ENCODE data around the gene FAM53C. TPM values are rescaled to one million over a fixed set of nuclear protein-coding genes. Genes with fewer than 3 reads are reported as not detected.
A peak's percentile ranks its signal among the peaks of the same experiment; 100 is the strongest.

The FAM53C gene
- total and polyA plus RNA-seq, 10 of the 15 experiments (the other 5 are each of a cell fraction or from before 2014, with no cell fraction given), result 8.0 to 31.3 (median 24.0) TPM

DNA sequence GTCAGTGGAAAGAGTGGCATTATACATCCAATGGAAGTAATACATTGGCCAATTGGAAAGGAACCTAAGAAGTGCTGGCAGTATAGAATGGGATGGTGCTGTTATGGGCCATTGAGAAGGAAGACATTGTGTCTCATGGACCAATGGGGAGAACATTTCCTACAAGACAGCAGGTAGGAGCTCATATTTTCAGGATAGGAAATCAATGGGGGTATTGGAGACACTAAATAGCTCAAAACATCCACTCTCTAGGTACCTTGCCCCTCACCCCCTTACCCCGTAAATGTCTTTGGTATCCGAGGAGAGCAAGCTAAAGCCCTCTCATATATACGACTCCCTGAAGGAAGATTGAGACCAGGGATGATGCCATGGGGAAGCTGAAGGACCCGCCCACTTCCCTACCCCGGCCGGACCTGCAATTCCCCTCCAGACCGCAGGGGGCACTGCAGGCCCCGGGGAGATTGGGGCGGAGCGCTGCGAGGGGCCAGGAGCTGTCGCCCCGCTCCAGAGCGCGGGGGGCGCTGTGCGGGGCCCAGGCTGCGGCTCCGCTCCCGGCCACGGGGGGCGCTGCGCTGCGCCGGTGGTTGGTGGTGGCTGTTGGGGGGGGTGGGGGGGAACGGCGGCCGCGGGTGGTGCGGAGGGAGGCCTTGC is 14.1 kb downstream of the FAM53C start, which contains the start of gene KDM3B (continued):
- TF ChIP-seq CBX5 (IDR thresholded peaks at IDR 0.05; ENCODE audit: low read depth) (peak; percentile 72; the same call in 1 of the 2 replicates), NRF1 (conservative IDR thresholded peaks at IDR 0.05; ENCODE audit: low read depth, low read length) (no peak), ZNF274 (IDR thresholded peaks at IDR 0.05; ENCODE audit: insufficient read depth, insufficient read length) (no peak), POLR2AphosphoS5 (IDR thresholded peaks at IDR 0.05; ENCODE audit: low read length) (no peak; the same call in 1 of the 2 replicates), TBL1XR1 (IDR thresholded peaks at IDR 0.05; ENCODE audit: low read depth, low read length) (peak; percentile 52; the same call in 1 of the 2 replicates), SPI1 (IDR thresholded peaks at IDR 0.05; ENCODE audit: borderline replicate concordance, insufficient read depth, low read depth, low read length) (peak; percentile 69; the same call in 1 of the 2 replicates), MAX (IDR thresholded peaks at IDR 0.05; ENCODE audit: low read depth, low read length) (no peak; the same call in 1 of the 2 replicates), CREB1 (IDR thresholded peaks at IDR 0.05; ENCODE audit: low read depth) (no peak), SUPT20H (IDR thresholded peaks at IDR 0.05; ENCODE audit: borderline replicate concordance, control insufficient read depth, low read depth, low read length) (no peak), SMARCA5 (IDR thresholded peaks at IDR 0.05) (peak; percentile 100), SMC3 (IDR thresholded peaks at IDR 0.05; ENCODE audit: borderline replicate concordance, low read length) (0 out of 2 replicates have a peak, but pooled peaks have one; percentile 25), YY1 (IDR thresholded peaks at IDR 0.05; ENCODE audit: low read depth, low read length) (peak; percentile 84), STAT3 (IDR thresholded peaks at IDR 0.05; ENCODE audit: low read depth, low read length) (no peak), MEF2B (IDR thresholded peaks at IDR 0.05; ENCODE audit: partially characterized antibody, poor library complexity, severe bottlenecking) (no peak), ZNF207 (IDR thresholded peaks at IDR 0.05; ENCODE audit: borderline replicate concordance) (0 out of 2 replicates have a peak, but pooled peaks have one; percentile 34)
- TF ChIP-seq, protein P1, sequence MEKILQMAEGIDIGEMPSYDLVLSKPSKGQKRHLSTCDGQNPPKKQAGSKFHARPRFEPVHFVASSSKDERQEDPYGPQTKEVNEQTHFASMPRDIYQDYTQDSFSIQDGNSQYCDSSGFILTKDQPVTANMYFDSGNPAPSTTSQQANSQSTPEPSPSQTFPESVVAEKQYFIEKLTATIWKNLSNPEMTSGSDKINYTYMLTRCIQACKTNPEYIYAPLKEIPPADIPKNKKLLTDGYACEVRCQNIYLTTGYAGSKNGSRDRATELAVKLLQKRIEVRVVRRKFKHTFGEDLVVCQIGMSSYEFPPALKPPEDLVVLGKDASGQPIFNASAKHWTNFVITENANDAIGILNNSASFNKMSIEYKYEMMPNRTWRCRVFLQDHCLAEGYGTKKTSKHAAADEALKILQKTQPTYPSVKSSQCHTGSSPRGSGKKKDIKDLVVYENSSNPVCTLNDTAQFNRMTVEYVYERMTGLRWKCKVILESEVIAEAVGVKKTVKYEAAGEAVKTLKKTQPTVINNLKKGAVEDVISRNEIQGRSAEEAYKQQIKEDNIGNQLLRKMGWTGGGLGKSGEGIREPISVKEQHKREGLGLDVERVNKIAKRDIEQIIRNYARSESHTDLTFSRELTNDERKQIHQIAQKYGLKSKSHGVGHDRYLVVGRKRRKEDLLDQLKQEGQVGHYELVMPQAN (conservative IDR thresholded peaks at IDR 0.05), result no peak
- TF ChIP-seq, protein P2, sequence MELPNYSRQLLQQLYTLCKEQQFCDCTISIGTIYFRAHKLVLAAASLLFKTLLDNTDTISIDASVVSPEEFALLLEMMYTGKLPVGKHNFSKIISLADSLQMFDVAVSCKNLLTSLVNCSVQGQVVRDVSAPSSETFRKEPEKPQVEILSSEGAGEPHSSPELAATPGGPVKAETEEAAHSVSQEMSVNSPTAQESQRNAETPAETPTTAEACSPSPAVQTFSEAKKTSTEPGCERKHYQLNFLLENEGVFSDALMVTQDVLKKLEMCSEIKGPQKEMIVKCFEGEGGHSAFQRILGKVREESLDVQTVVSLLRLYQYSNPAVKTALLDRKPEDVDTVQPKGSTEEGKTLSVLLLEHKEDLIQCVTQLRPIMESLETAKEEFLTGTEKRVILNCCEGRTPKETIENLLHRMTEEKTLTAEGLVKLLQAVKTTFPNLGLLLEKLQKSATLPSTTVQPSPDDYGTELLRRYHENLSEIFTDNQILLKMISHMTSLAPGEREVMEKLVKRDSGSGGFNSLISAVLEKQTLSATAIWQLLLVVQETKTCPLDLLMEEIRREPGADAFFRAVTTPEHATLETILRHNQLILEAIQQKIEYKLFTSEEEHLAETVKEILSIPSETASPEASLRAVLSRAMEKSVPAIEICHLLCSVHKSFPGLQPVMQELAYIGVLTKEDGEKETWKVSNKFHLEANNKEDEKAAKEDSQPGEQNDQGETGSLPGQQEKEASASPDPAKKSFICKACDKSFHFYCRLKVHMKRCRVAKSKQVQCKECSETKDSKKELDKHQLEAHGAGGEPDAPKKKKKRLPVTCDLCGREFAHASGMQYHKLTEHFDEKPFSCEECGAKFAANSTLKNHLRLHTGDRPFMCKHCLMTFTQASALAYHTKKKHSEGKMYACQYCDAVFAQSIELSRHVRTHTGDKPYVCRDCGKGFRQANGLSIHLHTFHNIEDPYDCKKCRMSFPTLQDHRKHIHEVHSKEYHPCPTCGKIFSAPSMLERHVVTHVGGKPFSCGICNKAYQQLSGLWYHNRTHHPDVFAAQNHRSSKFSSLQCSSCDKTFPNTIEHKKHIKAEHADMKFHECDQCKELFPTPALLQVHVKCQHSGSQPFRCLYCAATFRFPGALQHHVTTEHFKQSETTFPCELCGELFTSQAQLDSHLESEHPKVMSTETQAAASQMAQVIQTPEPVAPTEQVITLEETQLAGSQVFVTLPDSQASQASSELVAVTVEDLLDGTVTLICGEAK (IDR thresholded peaks at IDR 0.05; ENCODE audit: borderline replicate concordance), result no peak
- TF ChIP-seq, protein P3, sequence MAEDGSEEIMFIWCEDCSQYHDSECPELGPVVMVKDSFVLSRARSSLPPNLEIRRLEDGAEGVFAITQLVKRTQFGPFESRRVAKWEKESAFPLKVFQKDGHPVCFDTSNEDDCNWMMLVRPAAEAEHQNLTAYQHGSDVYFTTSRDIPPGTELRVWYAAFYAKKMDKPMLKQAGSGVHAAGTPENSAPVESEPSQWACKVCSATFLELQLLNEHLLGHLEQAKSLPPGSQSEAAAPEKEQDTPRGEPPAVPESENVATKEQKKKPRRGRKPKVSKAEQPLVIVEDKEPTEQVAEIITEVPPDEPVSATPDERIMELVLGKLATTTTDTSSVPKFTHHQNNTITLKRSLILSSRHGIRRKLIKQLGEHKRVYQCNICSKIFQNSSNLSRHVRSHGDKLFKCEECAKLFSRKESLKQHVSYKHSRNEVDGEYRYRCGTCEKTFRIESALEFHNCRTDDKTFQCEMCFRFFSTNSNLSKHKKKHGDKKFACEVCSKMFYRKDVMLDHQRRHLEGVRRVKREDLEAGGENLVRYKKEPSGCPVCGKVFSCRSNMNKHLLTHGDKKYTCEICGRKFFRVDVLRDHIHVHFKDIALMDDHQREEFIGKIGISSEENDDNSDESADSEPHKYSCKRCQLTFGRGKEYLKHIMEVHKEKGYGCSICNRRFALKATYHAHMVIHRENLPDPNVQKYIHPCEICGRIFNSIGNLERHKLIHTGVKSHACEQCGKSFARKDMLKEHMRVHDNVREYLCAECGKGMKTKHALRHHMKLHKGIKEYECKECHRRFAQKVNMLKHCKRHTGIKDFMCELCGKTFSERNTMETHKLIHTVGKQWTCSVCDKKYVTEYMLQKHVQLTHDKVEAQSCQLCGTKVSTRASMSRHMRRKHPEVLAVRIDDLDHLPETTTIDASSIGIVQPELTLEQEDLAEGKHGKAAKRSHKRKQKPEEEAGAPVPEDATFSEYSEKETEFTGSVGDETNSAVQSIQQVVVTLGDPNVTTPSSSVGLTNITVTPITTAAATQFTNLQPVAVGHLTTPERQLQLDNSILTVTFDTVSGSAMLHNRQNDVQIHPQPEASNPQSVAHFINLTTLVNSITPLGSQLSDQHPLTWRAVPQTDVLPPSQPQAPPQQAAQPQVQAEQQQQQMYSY (CRISPR knock-in tag; IDR thresholded peaks at IDR 0.05), result no peak

Data from GM12878 (cell line).